CD4-positive, alpha-beta T cell treated with Interleukin-2 at 100 ng/mL for 4 hours (primary cell): ENCODE results near the gene KRTAP12-2.
"Not testable (repeated sequence)": the region's sequence is repeated elsewhere in the genome, so short reads cannot be mapped to it uniquely, and the experiment has no call there.

Source experiments
- DNase-seq: peaks from one replicate; pipeline ENCODE4 v3.0.0-alpha.2; 2020; ENCODE audit warnings: low spot score

KRTAP12-2 gene

GRCh38 chr21:44650265-44650972 is 16.3 kb downstream of the KRTAP12-2 start:
- no peak for DNase-seq

- no peak for DNase-seq
Observed at GRCh38 chr21:44649521-44650100, 17.1 kb downstream of the KRTAP12-2 start.

DNA sequence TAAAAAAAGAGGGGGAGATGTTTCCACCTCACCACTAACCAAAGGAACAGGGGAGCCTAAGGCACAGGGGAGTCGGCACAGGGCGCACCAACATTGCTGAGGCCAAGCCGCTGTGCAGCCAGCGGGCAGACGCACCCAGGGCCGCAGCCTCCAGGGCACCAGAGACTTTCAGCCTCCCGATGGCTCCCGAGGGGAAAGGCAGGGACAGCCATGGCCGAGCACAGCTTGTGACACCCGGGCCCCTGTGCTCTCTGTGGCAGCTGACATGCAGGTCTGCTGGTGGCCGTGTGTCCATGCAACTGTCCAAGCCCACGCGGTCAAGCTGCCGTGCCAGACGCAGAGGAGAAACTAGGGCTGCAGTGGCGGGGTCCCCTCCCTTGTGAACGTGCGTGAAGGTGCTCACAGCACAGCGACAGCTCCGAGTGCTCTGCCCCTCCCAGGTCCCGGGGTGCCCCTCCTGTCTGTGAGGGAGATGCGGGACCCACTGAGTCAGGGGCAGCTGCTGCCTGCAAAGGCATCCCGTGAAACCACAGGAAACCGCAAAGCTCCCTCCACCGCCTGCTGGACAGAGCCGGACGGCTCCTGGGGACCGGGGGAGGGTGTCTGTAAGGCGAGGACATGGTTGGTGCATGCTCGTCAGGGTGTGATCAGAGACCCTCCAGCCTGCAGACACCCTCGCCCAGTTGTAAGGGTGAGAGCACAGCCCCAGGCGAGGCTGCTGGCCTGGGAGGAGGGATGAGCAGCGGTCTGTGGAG is 18.0 kb downstream of the KRTAP12-2 start:
- no peak for DNase-seq

DNA sequence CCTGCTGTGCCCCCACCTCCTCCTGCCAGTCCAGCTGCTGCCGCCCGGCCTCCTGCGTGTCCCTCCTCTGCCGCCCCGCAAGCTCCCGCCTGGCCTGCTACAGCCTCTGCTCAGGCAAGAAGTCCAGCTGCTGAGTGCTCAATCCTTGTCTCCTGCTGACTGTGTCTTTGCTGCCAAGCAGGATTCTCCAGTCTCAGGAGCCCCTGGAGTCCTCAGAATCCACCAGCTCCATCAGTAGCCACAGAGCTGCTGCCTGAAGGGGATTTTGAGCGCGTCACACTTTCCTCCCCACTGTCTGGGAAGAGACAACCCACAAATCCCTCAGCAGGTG is 19.5 kb downstream of the KRTAP12-2 start:
- no peak for DNase-seq

GRCh38 chr21:44646366-44647221 is 20.1 kb downstream of the KRTAP12-2 start, which contains the start of gene KRTAP10-11:
Gene KRTAP10-11 (plus strand): TSS chr21:44646414. CDS start chr21:44646459, 45 bp downstream.
- not testable (repeated sequence) for DNase-seq

- no peak for DNase-seq
Observed at GRCh38 chr21:44644878-44645277, 21.8 kb downstream of the KRTAP12-2 start.

- no peak for DNase-seq
Observed at GRCh38 chr21:44643741-44644310, 22.9 kb downstream of the KRTAP12-2 start.

- DNase-seq, result no peak
Observed at GRCh38 chr21:44640761-44641160, 26.0 kb downstream of the KRTAP12-2 start.

- no peak for DNase-seq
Observed at GRCh38 chr21:44639331-44639655, 27.4 kb downstream of the KRTAP12-2 start.

DNA sequence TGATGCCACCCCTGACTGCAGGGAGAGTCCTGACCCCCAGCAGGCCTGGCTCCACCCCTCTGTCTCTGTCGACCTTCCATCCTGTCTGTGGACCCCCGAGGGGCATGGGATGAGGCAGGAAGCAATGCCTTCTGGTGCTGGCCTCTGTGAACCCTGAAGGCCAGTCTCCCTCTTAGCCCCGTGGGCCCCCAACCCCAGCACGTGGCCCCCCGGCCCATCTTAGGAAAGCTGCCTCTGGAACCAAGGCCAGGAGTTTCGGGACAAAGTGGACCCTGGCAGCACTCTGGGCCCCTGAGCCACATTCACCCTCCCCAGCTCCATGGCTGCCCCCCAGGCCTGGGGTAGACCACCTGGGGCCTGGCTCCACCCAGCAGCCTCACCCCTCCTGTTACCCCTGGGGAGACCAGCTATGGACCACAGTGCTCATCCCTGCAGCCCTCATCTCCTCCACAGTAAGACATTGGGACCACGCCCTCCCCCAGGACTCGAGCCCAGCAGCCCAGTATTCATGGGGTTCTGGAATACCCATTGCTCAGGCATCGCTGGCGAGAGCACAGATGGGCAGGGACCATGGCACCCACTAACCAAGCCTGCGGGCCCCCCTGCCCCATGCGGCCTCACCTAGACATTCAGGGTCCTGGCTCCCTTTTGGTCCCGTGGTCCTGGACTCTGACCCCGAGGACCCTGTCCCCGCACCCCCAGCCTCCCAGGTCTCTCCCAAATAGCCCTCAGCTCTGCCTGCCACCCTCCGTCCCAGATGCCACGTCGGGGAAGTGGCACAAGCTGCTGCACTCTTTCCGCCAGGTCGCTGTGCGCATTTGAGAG is 28.0 kb downstream of the KRTAP12-2 start:
- not testable (repeated sequence) for DNase-seq

GRCh38 chr21:44637851-44638348 is 28.8 kb downstream of the KRTAP12-2 start:
- not testable (repeated sequence) for DNase-seq

DNA sequence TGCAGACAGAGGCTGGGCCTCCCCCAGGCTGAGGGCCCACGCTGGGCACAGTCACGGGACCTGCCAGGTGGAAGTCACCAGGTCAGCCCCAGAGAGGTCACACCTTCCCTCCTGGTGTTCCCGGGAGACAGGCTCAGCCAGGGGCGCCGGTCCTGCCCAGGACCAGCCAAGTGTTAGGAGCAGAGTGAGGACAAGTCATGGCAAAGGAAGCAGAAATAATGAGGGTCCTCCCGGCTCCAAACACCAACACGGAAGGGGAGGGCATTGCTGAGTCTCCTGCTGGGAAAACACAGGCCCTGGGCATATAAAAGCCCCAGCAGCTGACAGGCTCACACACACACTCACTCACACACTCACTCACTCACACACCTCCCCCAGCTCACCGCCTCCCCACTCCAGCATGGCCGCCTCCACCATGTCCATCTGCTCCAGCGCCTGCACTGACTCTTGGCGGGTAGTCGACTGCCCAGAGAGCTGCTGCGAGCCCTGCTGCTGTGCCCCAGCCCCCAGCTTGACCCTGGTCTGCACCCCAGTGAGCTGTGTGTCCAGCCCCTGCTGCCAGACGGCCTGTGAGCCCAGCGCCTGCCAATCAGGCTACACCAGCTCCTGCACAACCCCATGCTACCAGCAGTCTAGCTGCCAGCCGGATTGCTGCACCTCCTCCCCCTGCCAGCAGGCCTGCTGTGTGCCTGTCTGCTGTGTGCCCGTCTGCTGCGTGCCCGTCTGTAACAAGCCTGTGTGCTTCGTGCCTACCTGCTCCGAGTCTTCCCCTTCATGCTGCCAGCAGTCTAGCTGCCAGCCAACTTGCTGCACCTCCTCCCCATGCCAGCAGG is 29.5 kb downstream of the KRTAP12-2 start, which contains the start of gene KRTAP10-10:
TSS of gene KRTAP10-10 (plus strand) at position 339 of the 833 bp plus-strand sequence. CDS start at position 401, 62 bp downstream.
- no peak for DNase-seq

DNA sequence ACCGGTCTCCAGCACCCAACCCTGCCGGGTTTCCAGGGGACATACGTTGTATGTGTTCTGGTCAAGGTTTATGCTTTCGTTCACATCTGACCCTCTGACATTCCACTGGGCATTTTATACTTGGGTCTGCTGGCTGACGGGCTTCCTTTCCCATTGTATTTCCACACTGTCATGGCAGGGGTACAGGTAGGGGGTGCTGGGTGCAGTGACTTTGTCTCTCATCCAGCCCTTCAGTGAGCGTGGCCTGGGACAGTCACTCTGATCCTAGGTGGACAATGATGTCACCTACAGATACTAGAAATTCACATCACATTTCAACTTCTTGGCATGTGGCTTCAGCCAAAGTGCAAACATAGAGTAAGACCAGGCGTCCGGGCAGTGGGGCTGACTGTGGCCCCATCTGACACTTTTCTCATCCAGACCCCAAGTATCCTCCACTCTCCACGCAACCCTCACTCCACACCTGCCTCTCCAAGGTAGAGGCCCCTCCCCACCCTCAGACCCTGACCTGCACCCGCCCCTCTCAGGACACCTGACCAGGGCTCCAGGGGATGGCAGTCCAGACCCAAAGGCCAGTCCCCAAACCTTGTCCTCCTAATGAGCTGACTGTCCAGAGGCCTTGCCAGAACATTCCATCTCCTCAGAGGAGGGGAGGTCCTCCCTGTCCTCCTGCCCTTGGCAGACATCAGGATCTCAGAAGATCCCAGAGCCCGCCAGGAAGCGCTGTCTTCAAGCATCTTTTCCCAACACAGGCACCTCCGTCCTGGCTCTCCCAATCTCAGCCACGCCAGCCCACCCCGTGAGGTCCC is 30.3 kb downstream of the KRTAP12-2 start:
- DNase-seq, result no peak

DNA sequence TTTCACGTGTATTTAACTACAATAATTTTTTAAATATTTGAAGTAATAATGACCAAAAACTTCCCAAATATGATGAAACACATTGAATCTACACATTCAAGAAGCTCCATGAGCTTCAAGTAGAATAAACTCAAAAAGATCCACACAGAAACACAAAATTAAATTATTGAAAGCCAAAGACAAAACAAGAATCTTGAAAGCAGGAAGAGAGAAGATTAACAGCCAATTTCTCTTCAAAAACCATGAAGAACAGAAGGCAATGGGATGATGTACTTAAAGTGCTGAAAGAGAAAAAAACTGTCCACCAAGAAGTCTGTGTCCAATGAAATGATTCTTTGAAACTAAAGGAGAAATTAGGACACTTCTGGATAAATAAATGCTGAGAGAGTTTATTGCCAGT is 34.7 kb downstream of the KRTAP12-2 start:
- no peak for DNase-seq

GRCh38 chr21:44630440-44630839 is 36.3 kb downstream of the KRTAP12-2 start:
- DNase-seq, result no peak

DNA sequence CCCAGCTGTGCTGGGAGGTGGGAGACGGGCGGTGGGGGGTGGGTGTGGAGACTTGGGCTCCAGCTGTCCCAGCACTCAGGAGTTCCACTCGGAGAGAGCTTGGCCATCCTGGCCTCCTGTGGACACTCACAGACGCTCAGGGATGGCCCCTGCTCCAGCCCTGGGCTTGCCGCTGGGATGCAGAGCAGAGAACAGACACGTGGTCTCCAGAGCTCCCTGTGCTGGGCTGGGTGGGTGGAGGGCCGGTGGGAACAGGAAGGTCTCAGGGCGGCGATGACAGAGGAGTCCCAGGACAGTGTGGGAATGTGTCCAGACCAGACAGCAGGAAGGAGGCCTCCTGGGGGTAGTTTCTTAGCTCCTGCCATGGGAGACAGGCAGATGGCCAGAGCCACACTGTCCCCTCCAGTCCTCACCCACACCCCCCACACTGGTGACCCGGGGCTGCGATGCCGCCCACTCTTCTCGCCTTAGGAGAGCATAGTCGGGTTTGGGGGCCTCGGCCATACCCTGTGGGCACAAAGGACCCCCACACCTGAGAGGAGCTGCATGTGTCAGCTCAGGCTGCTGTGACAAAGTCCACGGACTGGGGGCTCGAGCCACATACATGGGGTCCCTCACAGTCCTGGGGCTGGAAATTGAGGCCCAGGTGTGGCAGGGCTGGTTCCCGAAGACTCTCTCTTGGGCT is 37.9 kb downstream of the KRTAP12-2 start:
- DNase-seq, result no peak

GRCh38 chr21:44627831-44628233 is 38.9 kb downstream of the KRTAP12-2 start:
- DNase-seq, result not testable (repeated sequence)

DNA sequence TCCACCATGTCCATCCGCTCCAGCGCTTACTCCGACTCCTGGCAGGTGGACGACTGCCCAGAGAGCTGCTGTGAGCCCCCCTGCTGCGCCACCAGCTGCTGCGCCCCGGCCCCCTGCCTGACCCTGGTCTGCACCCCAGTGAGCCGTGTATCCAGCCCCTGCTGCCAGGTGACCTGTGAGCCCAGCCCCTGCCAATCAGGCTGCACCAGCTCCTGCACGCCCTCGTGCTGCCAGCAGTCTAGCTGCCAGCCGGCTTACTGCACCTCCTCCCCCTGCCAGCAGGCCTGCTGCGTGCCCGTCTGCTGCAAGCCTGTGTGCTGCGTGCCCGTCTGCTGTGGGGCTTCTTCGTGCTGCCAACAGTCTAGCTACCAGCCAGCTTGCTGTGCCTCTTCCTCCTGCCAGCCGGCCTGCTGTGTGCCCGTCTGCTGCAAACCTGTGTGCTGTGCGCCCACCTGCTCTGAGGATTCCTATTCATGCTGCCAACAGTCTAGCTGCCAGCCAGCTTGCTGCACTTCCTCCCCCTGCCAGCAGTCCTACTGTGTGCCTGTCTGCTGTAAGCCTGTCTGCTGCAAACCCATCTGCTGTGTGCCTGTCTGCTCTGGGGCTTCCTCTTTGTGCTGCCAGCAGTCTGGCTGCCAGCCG is 39.4 kb downstream of the KRTAP12-2 start:
- DNase-seq, result not testable (repeated sequence)
